ENCODE results near the gene SPDYC.
"Not testable (repeated sequence)": the region's sequence is repeated elsewhere in the genome, so short reads cannot be mapped to it uniquely, and the experiment has no call there.

The SPDYC gene

GRCh38 chr11:65134240-65134951 is 35.6 kb upstream of the SPDYC start, which contains the start of gene SYVN1:
TSS of gene SYVN1 (minus strand) at chr11:65134519. CDS start at chr11:65133601, 918 bp downstream.
- DNase-seq (ENCODE audit: low spot score), result peak; percentile 89

DNA sequence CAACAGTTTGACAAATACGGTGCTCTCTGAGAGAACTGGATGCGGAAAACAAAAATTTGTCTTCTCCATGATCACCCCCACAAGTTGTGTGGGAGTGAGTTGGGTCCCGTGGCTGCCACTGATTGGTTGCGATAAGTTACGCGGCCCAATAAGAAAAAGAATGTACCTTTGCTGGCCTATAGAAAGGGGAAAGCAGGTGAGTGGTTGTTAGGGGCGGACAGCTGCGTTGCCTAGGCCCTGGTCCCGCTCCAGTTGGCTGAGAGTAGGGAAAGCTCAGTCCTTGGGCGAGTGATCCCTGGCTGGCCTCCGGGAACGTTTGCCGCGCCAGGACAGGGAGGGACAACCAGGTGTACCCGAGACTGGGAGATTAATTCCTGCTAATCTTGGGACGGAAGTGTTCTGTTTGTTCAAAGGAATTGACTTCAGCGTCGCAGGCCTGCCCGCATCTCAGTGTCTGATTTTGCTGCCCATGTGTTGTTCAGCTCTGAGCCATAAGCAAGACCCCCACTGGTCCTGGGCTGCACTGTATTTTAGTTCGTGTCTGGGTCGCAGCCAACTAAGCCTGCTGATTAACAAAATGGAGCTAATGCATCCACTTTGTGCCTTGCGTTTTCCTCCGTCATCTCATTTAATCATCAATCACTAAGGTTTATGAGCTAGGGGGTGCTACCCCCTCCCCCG is 34.9 kb upstream of the SPDYC start:
- DNase-seq (ENCODE audit: low spot score), result peak; percentile 98

- DNase-seq (ENCODE audit: low spot score), result no peak
These were observed 34.3 kb upstream of the SPDYC start for GRCh38 chr11:65135633-65136145.

DNA sequence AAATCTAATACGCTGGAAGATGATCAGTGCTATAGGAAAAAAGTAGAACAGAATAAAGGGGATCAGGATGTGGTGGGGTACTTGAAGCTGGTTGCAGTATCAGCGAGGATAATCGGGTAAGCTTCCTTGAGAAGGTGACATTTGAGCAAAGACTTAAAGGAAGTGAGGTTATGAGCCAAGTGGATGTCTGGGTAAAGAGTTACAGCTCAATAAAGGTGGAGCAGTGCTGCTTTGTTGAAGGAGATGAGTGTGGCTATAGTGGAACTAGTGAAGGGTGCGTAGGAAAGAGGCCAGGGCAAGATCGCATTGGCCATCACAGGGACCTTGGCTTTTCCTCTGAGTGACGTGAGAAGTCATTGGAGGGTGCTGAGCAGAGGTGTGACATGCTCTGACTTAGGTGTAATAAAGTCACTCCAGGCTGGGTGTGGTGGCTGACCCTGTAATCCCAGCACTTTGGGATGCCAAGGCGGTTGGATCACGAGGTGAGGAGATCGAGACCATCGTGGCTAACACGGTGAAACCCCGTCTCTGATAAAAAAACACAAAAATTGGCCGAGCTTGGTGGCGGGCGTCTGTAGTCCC is 33.4 kb upstream of the SPDYC start:
- no peak for DNase-seq (ENCODE audit: low spot score)

- no peak for DNase-seq (ENCODE audit: low spot score)
These were observed 28.0 kb upstream of the SPDYC start for GRCh38 chr11:65141896-65142494.

DNA sequence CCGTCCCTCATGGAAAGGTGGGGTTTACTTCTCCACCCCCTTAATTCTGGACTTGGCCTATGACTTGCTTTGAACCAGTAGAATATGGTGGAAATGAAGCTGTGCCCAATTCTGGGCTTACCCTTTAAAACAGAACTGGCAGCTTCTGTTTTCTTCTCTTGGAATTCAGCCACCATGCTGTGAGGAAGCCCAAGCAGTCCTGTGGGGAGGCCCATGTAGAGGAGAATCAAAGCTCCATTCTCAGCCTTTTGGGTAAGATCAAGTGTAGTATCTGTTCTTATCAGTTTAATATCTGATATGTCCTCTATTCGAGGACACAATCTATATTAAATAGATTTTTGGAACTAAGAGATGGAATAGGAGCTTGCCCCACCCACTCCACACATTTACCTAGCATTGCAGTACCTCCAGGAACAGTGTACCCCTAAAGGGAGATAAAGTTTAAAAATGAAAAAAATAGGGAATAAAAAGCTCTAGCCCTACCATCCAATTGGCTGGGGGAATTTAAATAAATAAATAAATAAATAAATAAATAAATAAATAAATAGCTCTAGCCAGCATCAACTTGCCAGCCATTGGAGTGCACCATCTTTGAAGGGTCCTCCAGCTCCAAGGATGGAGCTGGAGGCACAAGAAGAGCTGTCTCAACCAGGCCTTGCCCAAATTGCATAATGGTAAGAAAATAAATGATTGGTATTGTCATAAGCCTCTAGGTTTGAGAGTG is 22.5 kb upstream of the SPDYC start:
- DNase-seq (ENCODE audit: low spot score), result no peak

GRCh38 chr11:65148657-65149056 is 21.4 kb upstream of the SPDYC start:
- no peak for DNase-seq (ENCODE audit: low spot score)

DNA sequence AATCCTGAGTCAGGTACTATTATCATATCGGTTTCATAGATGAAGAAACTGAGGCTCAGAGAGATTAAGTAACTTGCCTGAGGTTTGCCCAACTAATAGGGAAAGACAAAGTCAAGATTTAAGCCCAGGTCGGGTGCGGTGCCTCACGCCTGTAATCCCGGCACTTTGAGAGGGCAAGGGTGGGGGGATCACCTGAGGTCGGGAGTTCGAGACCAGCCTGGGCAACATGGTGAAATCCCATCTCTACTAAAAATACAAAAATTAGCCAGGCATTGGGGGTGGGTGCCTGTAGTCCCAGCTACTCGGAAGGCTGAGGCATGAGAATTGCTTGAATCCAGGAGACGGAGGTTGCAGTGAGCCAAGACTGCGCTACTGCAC is 19.9 kb upstream of the SPDYC start:
- DNase-seq (ENCODE audit: low spot score), result not testable (repeated sequence)

DNA sequence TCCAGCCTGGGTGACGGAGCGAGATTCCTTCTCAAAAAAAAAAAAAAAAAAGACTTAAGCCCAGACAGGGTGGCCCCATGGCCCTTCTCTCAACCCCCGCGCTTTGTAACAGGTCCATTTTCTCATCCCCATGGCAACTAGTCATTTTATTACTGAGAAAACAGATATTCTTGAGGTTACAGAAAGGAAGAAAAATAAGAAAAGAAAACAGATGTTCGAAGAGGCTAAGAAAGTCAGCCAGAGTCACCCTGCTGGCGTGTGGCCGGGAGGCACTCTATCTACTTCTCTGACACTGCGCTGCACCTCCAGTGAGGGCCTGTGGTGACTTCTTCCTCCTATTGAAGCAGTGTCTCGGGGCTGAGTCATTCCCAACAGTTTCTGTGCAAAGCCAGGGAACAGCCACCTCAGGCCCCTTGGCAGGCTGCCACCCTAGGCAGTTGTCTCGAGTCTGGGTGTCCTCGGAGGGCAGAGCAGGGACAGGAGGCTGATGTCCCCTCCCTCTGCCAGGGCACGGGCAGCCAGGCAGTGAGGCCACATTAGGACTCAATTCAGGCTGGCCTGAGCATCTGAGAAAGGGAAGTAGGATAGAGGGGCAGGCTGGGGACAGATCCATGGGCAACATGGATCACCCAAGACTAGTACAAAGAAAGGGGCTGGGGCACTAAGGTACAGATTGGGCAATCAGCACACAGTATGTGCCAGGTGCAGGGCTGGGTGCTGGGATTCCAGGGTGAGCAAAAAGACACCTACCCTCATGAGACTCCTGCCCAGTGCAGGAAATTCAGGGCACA is 19.3 kb upstream of the SPDYC start:
- DNase-seq (ENCODE audit: low spot score), result peak; percentile 97

DNA sequence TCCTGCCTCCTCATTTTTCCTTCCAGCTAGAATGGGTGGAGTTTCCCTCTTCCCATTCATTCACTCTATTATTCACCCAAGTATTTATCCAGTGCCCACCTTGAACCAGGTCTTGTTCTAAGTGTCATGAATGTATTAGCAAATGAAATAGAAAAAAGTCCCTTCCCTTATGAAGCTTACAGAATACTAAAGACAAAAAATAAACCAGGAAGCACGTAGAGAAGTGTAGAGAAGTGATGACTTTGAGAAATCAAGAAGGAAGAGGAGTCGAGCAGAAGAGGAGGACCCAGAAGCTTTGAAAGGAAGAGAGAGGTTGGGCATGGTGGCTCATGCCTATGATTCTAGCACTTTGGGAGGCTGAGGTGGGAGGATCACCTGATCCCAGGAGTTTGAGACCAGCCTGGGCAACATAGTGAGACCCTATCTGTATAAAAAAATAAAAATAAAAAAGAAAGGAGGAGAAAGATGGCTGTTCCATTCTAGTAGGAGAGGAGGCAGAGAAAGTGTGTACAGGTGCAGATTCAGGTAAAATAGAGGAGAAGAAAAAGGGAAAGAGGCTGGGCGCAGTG is 18.6 kb upstream of the SPDYC start:
- no peak for DNase-seq (ENCODE audit: low spot score)

- no peak for DNase-seq (ENCODE audit: low spot score)
These were observed 17.9 kb upstream of the SPDYC start for GRCh38 chr11:65152122-65152521.

DNA sequence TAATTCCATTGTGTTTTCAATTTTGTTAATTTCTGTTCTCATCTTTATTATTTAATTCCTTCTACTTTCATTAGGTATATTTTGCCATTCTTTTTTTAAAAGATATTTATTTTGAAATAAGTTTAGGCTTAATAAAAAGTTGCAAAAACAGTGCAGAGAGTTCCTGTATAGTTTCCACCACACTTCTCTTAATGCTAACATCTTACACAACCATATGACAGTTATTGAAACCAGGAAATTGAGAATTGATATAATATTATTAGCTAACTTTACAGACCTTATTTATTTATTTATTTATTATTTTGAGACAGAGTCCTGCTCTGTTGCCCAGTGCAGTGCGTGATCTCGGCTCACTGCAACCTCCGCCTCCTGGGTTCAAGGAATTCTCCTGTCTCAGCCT is 13.8 kb upstream of the SPDYC start:
- no peak for DNase-seq (ENCODE audit: low spot score)

GRCh38 chr11:65156926-65157325 is 13.1 kb upstream of the SPDYC start:
- DNase-seq (ENCODE audit: low spot score), result no peak

- no peak for DNase-seq (ENCODE audit: low spot score)
These were observed 12.7 kb upstream of the SPDYC start for GRCh38 chr11:65157336-65157735.

GRCh38 chr11:65159012-65159411 is 11.0 kb upstream of the SPDYC start:
- no peak for DNase-seq (ENCODE audit: low spot score)

DNA sequence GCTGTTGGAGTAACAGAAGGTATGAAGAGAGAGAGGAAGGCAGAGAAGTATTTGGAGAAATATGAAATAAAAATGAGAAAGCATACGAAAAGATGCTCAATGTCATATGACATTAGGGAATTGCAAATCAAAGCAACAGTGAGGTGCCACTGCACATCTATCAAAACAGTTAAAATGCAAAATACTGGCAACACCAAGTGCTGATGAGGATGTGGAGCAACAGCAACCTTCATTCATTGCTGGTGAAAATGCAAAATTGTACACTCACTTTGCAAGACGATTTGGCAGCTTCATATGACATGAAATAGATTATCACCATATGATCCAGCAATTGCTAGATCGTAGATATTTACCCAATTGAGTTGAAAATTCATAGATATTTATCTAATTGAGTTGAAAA is 9.4 kb upstream of the SPDYC start:
- DNase-seq (ENCODE audit: low spot score), result no peak

DNA sequence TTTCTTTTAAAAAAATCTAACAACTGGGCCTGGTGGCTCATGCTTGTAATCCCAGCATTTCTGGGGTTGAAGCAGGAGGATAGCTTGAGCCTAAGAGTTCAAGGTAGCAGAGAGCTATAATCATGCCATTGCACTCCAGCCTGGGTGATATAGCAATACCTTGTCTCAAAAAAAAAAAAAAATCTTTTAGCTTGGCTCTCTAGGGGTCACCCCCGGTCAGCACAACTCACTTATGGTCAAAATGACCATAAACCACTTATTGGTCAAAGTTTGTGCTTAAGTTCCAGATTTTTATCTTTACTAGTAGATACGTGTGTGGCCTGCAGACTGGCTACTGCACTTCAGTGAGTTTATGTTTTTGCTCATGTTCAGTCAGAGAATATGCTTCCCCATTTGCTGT is 6.3 kb upstream of the SPDYC start:
- no peak for DNase-seq (ENCODE audit: low spot score)

GRCh38 chr11:65165410-65166317 is 4.4 kb upstream of the SPDYC start:
- no peak for DNase-seq (ENCODE audit: low spot score)

- DNase-seq (ENCODE audit: low spot score), result no peak
These were observed 3.1 kb upstream of the SPDYC start for GRCh38 chr11:65166893-65167292.

GRCh38 chr11:65167656-65168055 is 2.4 kb upstream of the SPDYC start:
- DNase-seq (ENCODE audit: low spot score), result no peak
